ENCODE measurements around the gene FAM89A. TPM values are rescaled to one million over a fixed set of nuclear protein-coding genes. Genes with fewer than 3 reads are reported as not detected.
"Not testable (repeated sequence)": the region's sequence is repeated elsewhere in the genome, so short reads cannot be mapped to it uniquely, and the experiment has no call there.

Gene FAM89A
- total RNA-seq, 1 experiment from 2014 or later = 0.24 TPM

- no peaks in the 10 kb centered on the region for H3K79me2 ChIP-seq (ENCODE audit: low read depth)
- 0 out of 2 replicates have a peak, but pooled peaks cover 7% of the 10 kb centered on the region for H3K9me3 ChIP-seq (ENCODE audit: insufficient read depth, low read depth)
- H3K4me2 ChIP-seq = no peak overlapping the region
- H2AFZ ChIP-seq = no peak overlapping the region
- no peak for DNase-seq
- H3K27me3 ChIP-seq (ENCODE audit: insufficient read depth, low read depth) = peaks cover 25% of the 10 kb centered on the region
- no peaks in the 10 kb centered on the region for H3F3A ChIP-seq (ENCODE audit: insufficient read depth, low read depth)
- no TSS peak for BruUV-seq (replicated peaks)
- H4K20me1 ChIP-seq (ENCODE audit: insufficient read depth) = no peaks in the 10 kb centered on the region
- intact Hi-C loops (cut with micrococcal nuclease; ENCODE audit: unreplicated experiment) = no loop called here
- no peaks in the 10 kb centered on the region for H3K9me2 ChIP-seq (ENCODE audit: insufficient read depth)
- H3K27ac ChIP-seq = no peak overlapping the region
- CTCF ChIA-PET = no interaction called here
- H3K4me3 ChIP-seq = no peak overlapping the region
- H3K36me3 ChIP-seq (ENCODE audit: low read depth) = no peaks in the 10 kb centered on the region
- TF ChIP-seq EZH2 (IDR thresholded peaks at IDR 0.05; ENCODE audit: low read depth) = no peak
- TF ChIP-seq CTCF (conservative IDR thresholded peaks at IDR 0.05) = no peak
- no peaks in the 10 kb centered on the region for H3K4me1 ChIP-seq (replicated peaks; ENCODE audit: insufficient read depth)
- POLR2A ChIA-PET (ENCODE audit: unreplicated experiment) = no interaction called here
Measured at GRCh38 chr1:231046730-231047395, 6.8 kb upstream of the FAM89A start.

GRCh38 chr1:231045921-231046729, 6.1 kb upstream of the FAM89A start:
- POLR2A ChIA-PET (ENCODE audit: unreplicated experiment); H3K9me2 ChIP-seq (ENCODE audit: insufficient read depth); H3K79me2 ChIP-seq (ENCODE audit: low read depth); BruUV-seq (replicated peaks); H3K36me3 ChIP-seq (ENCODE audit: low read depth); H3K4me3 ChIP-seq; intact Hi-C loops (cut with micrococcal nuclease; ENCODE audit: unreplicated experiment); H2AFZ ChIP-seq; H3K4me1 ChIP-seq (replicated peaks; ENCODE audit: insufficient read depth); H4K20me1 ChIP-seq (ENCODE audit: insufficient read depth); H3F3A ChIP-seq (ENCODE audit: insufficient read depth, low read depth); H3K9me3 ChIP-seq (ENCODE audit: insufficient read depth, low read depth); DNase-seq; CTCF ChIA-PET; H3K4me2 ChIP-seq; H3K27ac ChIP-seq: not testable (repeated sequence)
- peaks cover 25% of the 10 kb centered on the region for H3K27me3 ChIP-seq (ENCODE audit: insufficient read depth, low read depth)

GRCh38 chr1:231045286-231045685, 5.2 kb upstream of the FAM89A start:
- no peak for DNase-seq
- intact Hi-C loops (cut with micrococcal nuclease; ENCODE audit: unreplicated experiment) = no loop called here

More at GRCh38 chr1:231045286-231045685, 5.2 kb upstream of the FAM89A start:
- no TSS peak for BruUV-seq (replicated peaks)
- no peaks in the 10 kb centered on the region for H4K20me1 ChIP-seq (ENCODE audit: insufficient read depth)
- H3K27ac ChIP-seq = no peak overlapping the region
- H3K4me3 ChIP-seq = no peak overlapping the region
- H2AFZ ChIP-seq = no peak overlapping the region
- POLR2A ChIA-PET (ENCODE audit: unreplicated experiment) = no interaction called here
- H3K9me3 ChIP-seq (ENCODE audit: insufficient read depth, low read depth) = 0 out of 2 replicates have a peak, but pooled peaks cover 7% of the 10 kb centered on the region
- H3K36me3 ChIP-seq (ENCODE audit: low read depth) = no peaks in the 10 kb centered on the region
- TF ChIP-seq CTCF (conservative IDR thresholded peaks at IDR 0.05) = no peak
- TF ChIP-seq EZH2 (IDR thresholded peaks at IDR 0.05; ENCODE audit: low read depth) = no peak
- no peaks in the 10 kb centered on the region for H3K9me2 ChIP-seq (ENCODE audit: insufficient read depth)
- peaks cover 25% of the 10 kb centered on the region for H3K27me3 ChIP-seq (ENCODE audit: insufficient read depth, low read depth)
- no peaks in the 10 kb centered on the region for H3K79me2 ChIP-seq (ENCODE audit: low read depth)
- CTCF ChIA-PET = no interaction called here
- no peaks in the 10 kb centered on the region for H3F3A ChIP-seq (ENCODE audit: insufficient read depth, low read depth)
- H3K4me2 ChIP-seq = no peak overlapping the region
- no peaks in the 10 kb centered on the region for H3K4me1 ChIP-seq (replicated peaks; ENCODE audit: insufficient read depth)
